Skeletal muscle tissue (tissue), 4 donors: ENCODE data around the gene TTN. TPM values are rescaled to one million over a fixed set of nuclear protein-coding genes. Genes with fewer than 3 reads are reported as not detected.

Experiments
- H3K27ac ChIP-seq: one replicate; pipeline ENCODE4 v1.7.0; 2013; ENCODE audit warnings: mild to moderate bottlenecking, low read depth, low read length, inconsistent platforms
- H3K27me3 ChIP-seq, 3 donors: one replicate each; pipeline ENCODE4 v1.7.0; 2013; ENCODE audit warnings: low read length in 3 of 3; ENCODE audit not compliant: control insufficient read depth in 3 of 3, insufficient read depth in 3 of 3
- H3K36me3 ChIP-seq, 3 donors: one replicate each; pipeline ENCODE4 v1.7.0; 2013; ENCODE audit warnings: low read length in 3 of 3; ENCODE audit not compliant: control insufficient read depth in 3 of 3, insufficient read depth in 3 of 3
- H3K4me1 ChIP-seq, 3 donors: one replicate each; pipeline ENCODE4 v1.7.0; 2013; ENCODE audit warnings: low read length in 3 of 3, mild to moderate bottlenecking in 3 of 3; ENCODE audit not compliant: control insufficient read depth in 3 of 3, insufficient read depth in 3 of 3
- H3K4me3 ChIP-seq, 3 donors: one replicate each; pipeline ENCODE4 v1.7.0; 2013; ENCODE audit warnings: low read length in 3 of 3
- H3K9ac ChIP-seq, 3 donors: one replicate each; pipeline ENCODE4 v1.7.0; 2013; ENCODE audit warnings: low read length in 3 of 3, mild to moderate bottlenecking in 3 of 3, moderate library complexity in 2 of 3, low read depth in 1 of 3
- H3K9me3 ChIP-seq, 3 donors: one replicate each; pipeline ENCODE4 v1.7.0; 2013; ENCODE audit warnings: low read length in 3 of 3; ENCODE audit not compliant: control insufficient read depth in 3 of 3
- total RNA-seq: library from RNA; depleted of rRNA; stranded (reverse); fragments of >200 nt; gene quantifications from one replicate; pipeline ENCODE4 v1.2.3, GENCODE V29; 2014
- donor health status: Osteomylitis.

The TTN gene
- total RNA-seq, 1 donor from 2014 or later = 2,245 TPM

DNA sequence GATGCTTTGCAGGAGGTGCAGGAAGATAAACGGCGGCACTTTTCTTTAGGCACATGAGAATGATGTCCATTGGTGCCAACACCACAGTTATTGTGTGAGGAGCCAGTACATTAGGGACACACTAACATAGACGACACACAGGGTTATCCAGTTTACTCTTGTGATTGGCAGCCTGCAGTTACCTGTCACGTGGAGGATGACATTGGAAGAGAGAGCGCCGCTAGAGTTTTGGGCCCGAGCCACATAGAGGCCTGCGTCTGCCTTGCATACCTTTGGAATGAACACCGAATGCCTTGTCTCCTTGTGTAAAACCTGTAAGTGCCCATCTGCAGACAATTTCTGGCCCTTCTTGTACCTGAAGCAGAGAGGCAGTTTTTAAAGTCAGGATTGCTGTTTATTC, 26.9 kb upstream of the TTN start:
- Histone ChIP-seq H3K9me3 (no peaks in the 10 kb centered on the region), H3K9ac (peak overlapping the region in 2 of 3 donors; percentile 18 to 43), H3K4me3 (peak overlapping the region in 2 of 3 donors; percentile 14 to 29), H3K27me3 (no peaks in the 10 kb centered on the region), H3K36me3 (peaks cover 0 to 9% (median 0%) of the 10 kb centered on the region in 3 donors), H3K4me1 (peaks cover 11 to 28% (median 15%) of the 10 kb centered on the region in 3 donors), H3K27ac (no peak overlapping the region)

DNA sequence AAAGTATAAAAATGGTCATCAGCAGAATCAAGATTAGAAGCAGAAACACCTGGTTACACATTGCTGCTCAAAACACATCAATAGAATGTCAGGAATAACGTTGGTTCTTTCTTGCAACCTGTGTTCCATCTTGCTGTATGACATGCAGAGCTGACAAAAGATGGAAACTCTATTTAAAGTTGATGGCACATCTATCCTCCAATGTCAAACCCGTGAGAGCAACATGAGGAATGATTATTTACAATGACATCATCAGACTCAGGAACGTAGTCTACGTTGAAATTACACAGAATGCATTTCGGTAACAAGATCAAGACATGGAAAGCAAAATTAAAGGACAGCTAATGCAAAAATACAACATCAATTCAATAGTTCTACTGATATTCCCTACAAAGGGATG, 26.2 kb upstream of the TTN start:
- no peak overlapping the region for H3K27ac ChIP-seq
- H3K27me3 ChIP-seq = no peaks in the 10 kb centered on the region
- no peak overlapping the region for H3K4me3 ChIP-seq
- peaks cover 13 to 34% (median 19%) of the 10 kb centered on the region in 3 donors for H3K4me1 ChIP-seq
- H3K9me3 ChIP-seq = no peaks in the 10 kb centered on the region
- no peak overlapping the region for H3K9ac ChIP-seq
- H3K36me3 ChIP-seq = peaks cover 0 to 9% (median 0%) of the 10 kb centered on the region in 3 donors

DNA sequence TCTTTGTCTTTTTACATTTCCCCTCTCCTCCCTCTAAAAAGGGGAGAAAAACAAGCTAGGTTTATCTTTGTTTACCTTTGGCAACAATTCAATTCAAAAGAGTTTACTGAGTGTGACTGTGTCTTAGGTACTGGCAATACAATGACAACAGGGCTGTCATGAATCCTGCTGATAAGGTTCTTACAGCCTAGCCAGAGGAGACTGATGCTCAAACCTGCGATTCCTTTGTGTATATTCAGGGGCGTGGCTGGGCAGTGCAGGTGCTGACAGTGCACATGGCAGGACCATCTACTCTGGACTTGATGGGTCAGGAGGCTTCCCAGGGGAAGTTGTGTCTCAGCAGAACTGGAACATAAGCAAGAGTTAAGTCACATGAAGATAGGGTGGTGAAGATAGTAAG, 23.2 kb upstream of the TTN start:
- Histone ChIP-seq H3K9me3 (no peaks in the 10 kb centered on the region), H3K4me3 (no peak overlapping the region), H3K36me3 (no peaks in the 10 kb centered on the region), H3K4me1 (peaks cover 19 to 30% (median 20%) of the 10 kb centered on the region in 3 donors), H3K27ac (no peak overlapping the region), H3K27me3 (no peaks in the 10 kb centered on the region), H3K9ac (no peak overlapping the region)

DNA sequence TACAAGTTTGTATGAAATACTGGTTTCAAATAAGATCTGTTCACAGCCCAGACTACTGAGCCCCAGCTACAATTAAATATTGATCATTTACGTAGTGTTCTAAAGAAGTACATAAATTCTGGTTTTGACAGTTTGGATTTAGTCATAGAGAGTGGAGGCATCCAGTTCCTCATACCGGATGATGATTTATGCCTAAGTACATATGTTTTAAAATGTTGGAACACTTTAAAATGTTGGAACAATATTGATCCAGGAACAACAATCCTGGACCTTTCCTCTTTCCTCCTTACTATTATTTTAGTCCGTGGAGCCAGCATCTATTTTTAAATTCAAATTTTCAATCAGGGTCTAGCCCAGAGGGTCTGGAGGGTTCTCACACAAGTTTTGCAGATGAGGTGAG, 22.8 kb upstream of the TTN start:
- no peak overlapping the region for H3K9ac ChIP-seq
- no peak overlapping the region for H3K4me3 ChIP-seq
- H3K36me3 ChIP-seq = no peaks in the 10 kb centered on the region
- H3K9me3 ChIP-seq = no peaks in the 10 kb centered on the region
- no peak overlapping the region for H3K27ac ChIP-seq
- peaks cover 19 to 30% (median 20%) of the 10 kb centered on the region in 3 donors for H3K4me1 ChIP-seq
- H3K27me3 ChIP-seq = no peaks in the 10 kb centered on the region

DNA sequence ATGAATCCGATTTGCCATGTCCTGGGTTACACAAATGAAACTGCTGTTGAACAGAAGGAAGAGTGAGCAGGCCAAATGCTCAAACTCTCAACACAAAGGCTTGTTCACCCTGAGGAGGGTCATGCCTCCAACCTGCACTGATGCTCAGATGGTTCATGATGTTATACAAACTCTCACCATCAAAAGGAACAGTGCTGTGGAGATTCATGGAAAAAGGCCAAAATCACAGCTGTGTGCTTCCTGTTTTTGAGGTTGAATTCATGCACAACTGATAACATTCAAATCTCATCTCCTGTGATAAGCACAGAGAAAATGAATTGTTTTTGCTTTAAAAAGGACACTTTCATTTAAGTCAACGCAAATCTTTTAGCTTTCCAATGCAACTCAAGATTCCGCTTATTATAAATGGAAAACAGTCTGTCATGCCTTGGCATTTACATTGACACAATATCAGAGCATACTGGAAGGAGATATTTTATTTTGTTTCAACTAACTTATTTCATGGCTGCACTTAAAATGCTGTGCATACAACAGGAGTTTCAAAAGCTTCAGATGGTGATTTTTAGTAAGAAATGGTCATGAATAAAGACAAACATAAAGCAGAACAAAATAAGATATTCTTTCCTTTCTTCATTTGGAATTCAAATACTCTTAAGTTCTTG, 22.2 kb upstream of the TTN start:
- Histone ChIP-seq H3K9me3 (no peaks in the 10 kb centered on the region), H3K4me3 (peak overlapping the region in 1 of 3 donors; percentile 32), H3K27ac (no peak overlapping the region), H3K9ac (no peak overlapping the region), H3K4me1 (peaks cover 16 to 28% (median 19%) of the 10 kb centered on the region in 3 donors), H3K36me3 (no peaks in the 10 kb centered on the region), H3K27me3 (no peaks in the 10 kb centered on the region)

DNA sequence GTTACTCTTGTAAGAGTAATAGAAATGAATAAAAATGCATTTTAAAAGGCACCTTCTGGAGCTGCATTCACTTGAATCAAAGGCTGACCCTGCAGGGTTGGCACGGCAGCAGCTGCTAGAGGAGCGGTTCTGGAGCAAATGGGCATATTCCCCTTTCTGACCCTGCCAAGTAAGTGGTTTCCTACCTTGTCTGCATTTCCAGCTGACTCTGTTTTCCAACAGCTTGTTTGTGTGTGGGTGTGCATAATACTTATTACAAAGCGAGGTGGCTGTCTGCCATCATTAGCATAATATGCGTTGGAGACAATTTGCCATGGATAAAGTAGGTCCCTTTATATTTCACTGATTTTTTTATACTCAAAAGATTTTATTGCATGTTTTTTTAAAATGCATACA, 21.3 kb upstream of the TTN start:
- Histone ChIP-seq H3K9me3 (no peaks in the 10 kb centered on the region), H3K4me3 (peak overlapping the region; percentile 24 to 59 (median 45)), H3K27ac (no peak overlapping the region), H3K36me3 (no peaks in the 10 kb centered on the region), H3K27me3 (no peaks in the 10 kb centered on the region), H3K9ac (peak overlapping the region; percentile 26 to 73 (median 41)), H3K4me1 (peaks cover 13 to 23% (median 21%) of the 10 kb centered on the region in 3 donors)

DNA sequence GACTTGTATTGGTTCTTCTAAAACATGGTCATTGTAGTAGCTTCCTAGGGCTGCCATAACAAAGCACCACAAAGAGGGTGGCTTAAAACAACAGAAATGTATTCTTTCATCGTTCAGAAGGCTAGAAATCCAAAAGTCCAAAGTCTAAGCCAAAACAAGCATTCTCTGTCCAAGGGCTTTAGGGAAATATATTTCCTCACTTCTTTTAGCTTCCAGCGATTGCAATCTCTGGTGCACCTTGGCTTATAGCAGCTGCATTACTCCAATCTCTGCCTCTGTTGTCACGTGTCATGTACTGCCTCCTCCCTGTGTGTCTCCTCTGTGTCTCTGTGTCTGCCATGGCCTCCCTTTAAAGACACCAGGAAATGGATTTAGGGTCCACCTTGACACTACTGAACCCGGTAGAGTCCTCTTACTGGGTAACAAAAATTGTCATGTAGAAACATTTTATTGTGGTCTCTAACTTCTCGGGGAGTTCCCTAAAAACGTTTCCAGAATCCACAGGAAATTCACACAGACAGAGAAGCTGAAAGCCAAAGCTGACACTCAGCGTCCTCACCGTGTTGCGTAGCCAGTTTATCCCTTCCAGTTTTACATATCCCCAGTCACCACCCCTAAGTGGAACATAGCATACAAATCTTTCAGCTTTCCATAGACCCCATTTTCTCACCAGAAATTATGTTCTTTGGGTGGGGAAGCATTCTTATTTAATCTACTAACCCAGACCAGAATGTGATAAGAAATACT, 20.7 kb upstream of the TTN start:
- Histone ChIP-seq H3K4me1 (peaks cover 15 to 23% (median 21%) of the 10 kb centered on the region in 3 donors), H3K9me3 (no peaks in the 10 kb centered on the region), H3K4me3 (peak overlapping the region; percentile 24 to 59 (median 45)), H3K27me3 (no peaks in the 10 kb centered on the region), H3K27ac (no peak overlapping the region), H3K9ac (peak overlapping the region; percentile 26 to 73 (median 41)), H3K36me3 (no peaks in the 10 kb centered on the region)

DNA sequence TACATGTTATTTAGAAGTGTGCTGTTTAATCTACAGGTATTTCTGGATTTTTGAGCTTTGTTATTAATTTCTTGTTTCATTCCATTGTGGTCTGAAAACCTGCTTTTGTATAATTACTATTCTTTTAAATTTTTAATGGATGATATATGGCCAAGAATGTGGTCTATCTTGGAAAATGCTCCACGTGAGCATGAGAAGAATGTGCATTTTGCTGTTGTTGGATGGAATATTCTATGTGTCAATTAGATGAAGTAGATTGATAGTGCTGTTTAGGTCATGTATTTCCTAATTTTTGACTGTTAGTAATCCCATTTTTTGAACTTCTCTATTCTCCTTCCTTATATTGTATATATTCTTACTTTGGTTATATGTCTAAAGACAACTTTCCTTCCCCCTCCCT, 19.9 kb upstream of the TTN start:
- Histone ChIP-seq H3K27me3 (no peaks in the 10 kb centered on the region), H3K9me3 (no peaks in the 10 kb centered on the region), H3K36me3 (no peaks in the 10 kb centered on the region), H3K4me1 (peaks cover 15 to 23% (median 21%) of the 10 kb centered on the region in 3 donors), H3K9ac (no peak overlapping the region), H3K4me3 (no peak overlapping the region), H3K27ac (no peak overlapping the region)

DNA sequence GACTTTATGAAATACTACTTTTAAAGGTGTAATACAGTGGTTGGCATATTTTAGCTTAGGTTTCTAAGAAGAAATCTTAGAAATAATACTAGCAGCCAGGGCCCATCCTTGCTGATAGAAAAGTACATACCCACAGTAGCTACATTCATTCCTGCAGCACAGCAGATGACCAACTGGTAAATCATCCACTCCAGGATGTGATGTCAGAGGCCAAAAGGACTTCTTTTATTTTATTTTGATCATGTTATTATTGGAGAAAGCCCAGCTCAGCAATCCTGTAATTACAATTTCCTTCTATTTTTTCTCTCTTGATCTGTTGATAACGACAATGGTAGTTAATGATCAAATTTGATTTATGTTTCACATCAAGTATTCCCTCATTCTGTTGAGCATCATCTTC, 18.0 kb upstream of the TTN start:
- H3K27me3 ChIP-seq = no peaks in the 10 kb centered on the region
- no peaks in the 10 kb centered on the region for H3K36me3 ChIP-seq
- H3K4me1 ChIP-seq = peaks cover 15 to 21% (median 17%) of the 10 kb centered on the region in 3 donors
- H3K4me3 ChIP-seq = no peak overlapping the region
- no peak overlapping the region for H3K9ac ChIP-seq
- no peak overlapping the region for H3K27ac ChIP-seq
- no peaks in the 10 kb centered on the region for H3K9me3 ChIP-seq

DNA sequence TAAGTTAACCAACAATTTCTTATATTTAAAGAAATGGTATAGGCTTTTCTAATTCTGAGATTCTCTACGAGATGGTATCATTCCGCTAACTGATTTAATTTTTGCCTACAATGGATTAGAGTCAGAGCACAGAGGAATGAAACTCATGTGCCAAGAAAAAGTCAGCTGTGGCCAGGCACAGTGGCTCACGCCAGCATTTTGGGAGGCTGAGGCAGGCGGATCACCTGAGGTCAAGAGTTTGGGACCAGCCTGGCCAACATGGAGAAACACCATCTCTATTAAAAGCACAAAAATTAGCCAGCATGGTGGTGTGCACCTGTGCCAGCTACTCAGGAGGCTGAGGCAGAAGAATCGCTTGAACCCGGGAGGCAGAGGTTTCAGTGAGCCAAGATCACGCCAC, 17.0 kb upstream of the TTN start:
- Histone ChIP-seq H3K4me3 (peak overlapping the region in 2 of 3 donors; percentile 15 to 30), H3K9ac (peak overlapping the region in 1 of 3 donors; percentile 13), H3K27me3 (no peaks in the 10 kb centered on the region), H3K36me3 (no peaks in the 10 kb centered on the region), H3K4me1 (peaks cover 14 to 15% (median 15%) of the 10 kb centered on the region in 3 donors), H3K27ac (no peak overlapping the region), H3K9me3 (no peaks in the 10 kb centered on the region)
